Hematopoietic multipotent progenitor cell treated with erythropoietin and hydrocortisone succinate and interleukin-3 and kit ligand, for 17 days (in vitro differentiated cells): ENCODE measurements around the gene ROMO1.
"Not testable (repeated sequence)": the region's sequence is repeated elsewhere in the genome, so short reads cannot be mapped to it uniquely, and the experiment has no call there.

ENCODE experiments used
- DNase-seq: peaks from one replicate; pipeline ENCODE4 v3.0.0-alpha.2; 2015; ENCODE audit warnings: low spot score

Gene ROMO1

GRCh38 chr20:35731862-35732643 lies 32.8 kb downstream of the ROMO1 start:
- no peak for DNase-seq

DNA sequence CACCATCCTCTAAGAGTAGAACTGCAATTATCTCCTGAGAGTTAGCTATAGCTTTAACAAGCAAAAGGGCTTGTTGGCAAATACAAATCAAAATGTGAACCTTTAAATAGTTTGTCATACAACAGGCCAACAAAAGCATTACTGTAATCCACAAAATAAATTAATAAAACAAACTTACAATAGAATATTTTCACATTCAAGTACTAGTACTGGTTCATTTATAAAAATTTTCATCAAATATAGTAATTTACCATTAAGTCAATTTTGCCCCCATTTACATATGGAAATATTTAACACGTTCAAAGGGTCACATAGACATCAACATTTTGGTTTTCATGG lies 33.4 kb downstream of the ROMO1 start:
- DNase-seq: no peak

GRCh38 chr20:35734374-35734773 lies 35.2 kb downstream of the ROMO1 start:
- DNase-seq: no peak

DNA sequence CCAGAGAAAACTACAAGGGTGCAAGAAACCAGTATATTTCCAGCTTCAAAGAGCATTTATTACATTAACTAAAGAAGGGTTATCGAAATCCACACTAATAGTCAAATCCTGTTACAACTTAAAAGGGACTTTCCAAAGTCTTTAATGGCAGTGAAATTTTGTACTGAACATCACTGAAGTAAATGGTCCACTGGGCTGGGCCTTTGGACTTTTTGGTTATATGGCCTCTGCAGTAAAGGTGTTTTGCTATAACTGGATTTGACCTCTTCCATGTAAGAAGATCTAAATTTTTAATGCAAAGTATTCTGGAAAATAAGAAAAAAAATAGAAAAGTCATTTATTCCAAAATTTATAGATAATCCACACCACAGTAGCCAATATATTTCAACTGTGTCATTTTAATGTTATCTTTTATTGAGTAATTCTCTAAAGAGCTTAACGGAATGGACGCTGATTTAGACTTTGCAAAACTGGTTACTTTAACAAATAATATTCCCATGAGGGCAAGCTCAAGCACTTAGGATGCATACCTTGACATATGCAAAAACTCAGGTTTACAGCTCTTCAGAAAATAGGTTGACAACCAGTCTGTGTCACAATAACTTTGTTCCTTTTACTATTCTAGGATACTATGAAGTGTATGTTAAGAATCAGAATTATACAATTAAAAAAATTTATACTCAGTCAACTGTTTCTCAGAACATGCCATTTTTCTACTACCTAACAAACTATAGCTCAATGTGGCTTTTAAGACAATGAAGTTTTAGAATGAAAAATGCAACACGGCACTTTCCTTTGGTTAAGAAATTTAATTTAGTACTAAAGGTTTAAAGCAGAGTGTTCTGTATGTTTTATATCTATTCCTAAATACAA lies 35.8 kb downstream of the ROMO1 start:
- no peak for DNase-seq

- no peak for DNase-seq
Measured at GRCh38 chr20:35735826-35736470, 36.7 kb downstream of the ROMO1 start.

DNA sequence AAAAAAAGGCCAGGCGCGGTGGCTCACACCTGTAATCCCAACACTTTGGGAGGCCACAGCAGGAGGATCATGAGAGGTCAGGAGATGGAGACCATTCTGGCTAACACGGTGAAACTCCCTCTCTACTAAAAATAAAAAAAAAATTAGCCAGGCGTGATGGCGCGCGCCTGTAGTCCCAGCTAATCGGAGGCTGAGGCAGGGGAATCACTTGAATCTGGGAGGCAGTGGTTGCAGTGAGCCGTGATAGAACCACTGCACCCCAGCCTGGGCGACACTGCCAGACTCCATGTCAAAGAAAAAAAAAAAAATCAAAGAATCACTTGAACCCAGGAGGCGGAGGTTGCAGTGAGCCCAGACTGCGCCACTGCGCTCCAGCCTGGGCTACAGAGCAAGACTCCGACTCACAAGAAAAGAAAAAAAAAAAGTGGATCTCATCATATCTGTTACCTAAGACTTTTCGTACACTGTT lies 38.7 kb downstream of the ROMO1 start:
- no peak for DNase-seq

GRCh38 chr20:35738410-35739179 lies 39.4 kb downstream of the ROMO1 start:
- no peak for DNase-seq

GRCh38 chr20:35739294-35740163 lies 40.3 kb downstream of the ROMO1 start:
- DNase-seq: peak; percentile 53

DNA sequence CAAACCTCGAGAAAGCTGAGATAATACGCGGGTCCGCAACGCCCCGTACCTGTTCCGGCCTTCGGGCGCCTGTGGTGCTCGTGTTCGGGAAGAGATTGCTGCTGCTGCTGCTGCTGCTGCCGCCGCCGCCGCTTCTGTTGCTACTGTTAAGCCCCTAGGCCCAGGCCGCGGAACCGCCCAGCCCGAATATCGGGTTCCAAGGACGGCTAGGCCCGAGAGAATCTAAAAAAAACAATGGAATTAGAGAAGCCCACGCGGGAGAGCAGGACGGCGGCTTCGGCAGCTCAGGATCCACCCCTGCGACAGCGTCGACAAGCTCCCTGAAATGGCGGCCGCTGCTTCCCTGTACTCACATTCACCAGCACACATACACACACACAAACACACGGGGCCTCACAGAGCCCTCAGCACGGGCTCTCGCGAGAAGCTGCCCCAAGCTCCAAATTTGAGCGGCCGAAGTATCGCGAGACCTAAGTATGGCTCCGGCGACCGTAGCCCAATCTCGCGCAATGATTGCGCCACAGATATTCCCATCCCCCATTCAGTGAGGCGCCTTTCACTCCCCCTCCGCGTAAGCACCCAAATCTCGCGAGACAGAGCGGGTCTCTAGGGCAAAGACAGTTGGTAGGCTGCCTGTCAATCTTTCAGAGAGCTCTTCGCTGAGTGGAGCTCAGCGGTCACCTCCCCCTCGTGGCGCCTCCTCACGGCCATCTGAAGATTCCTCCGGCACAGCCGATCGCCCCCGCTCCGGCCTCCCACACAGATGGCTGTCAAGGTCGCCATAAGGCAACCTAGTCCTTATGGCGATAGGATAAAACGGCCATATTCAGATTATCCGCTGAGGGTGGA lies 42.9 kb downstream of the ROMO1 start, which contains the start of gene RBM39:
RBM39 (minus strand) TSS at position 369 of the 849 bp plus-strand sequence. CDS start 1,386 bp downstream, outside the sequence.
- peak; percentile 100 for DNase-seq

- DNase-seq: peak; percentile 63
Measured at GRCh38 chr20:35742741-35743523, 43.7 kb downstream of the ROMO1 start.

- peak; percentile 72 for DNase-seq
Measured at GRCh38 chr20:35743693-35744491, 44.7 kb downstream of the ROMO1 start.

- DNase-seq: not testable (repeated sequence)
Measured at GRCh38 chr20:35744492-35744841, 45.3 kb downstream of the ROMO1 start.
